H9 (cell line): ENCODE data around the gene ANKRD53. TPM values are rescaled to one million over a fixed set of nuclear protein-coding genes. Genes with fewer than 3 reads are reported as not detected.
"Not testable (repeated sequence)": the region's sequence is repeated elsewhere in the genome, so short reads cannot be mapped to it uniquely, and the experiment has no call there.

ENCODE experiments used
- DNase-seq: peaks from one replicate; pipeline ENCODE4 v3.0.0-alpha.2; 2017
- H2AFZ ChIP-seq: one replicate; pipeline ENCODE4 v1.6.1; 2013; ENCODE audit warnings: mild to moderate bottlenecking, low read length, control low read depth, moderate library complexity
- H2AK5ac ChIP-seq: 2 replicates; pipeline ENCODE4 v1.6.1; 2013; ENCODE audit warnings: low read length, control low read depth, mixed read lengths; ENCODE audit not compliant: insufficient read length
- H2BK120ac ChIP-seq: one replicate; pipeline ENCODE4 v1.6.1; 2013; ENCODE audit warnings: low read depth, mild to moderate bottlenecking, low read length, control low read depth, inconsistent platforms; ENCODE audit not compliant: poor library complexity, severe bottlenecking
- H2BK12ac ChIP-seq: 2 replicates; pipeline ENCODE4 v1.6.1; 2013; ENCODE audit warnings: low read length, control low read depth, mixed read lengths, low read depth; ENCODE audit not compliant: insufficient read length
- H2BK15ac ChIP-seq: 2 replicates; pipeline ENCODE4 v1.6.1; 2013; ENCODE audit warnings: low read depth, low read length, control low read depth
- H2BK20ac ChIP-seq: one replicate; pipeline ENCODE4 v1.6.1; 2013; ENCODE audit warnings: low read depth, mild to moderate bottlenecking, low read length, control low read depth, inconsistent platforms; ENCODE audit not compliant: poor library complexity, severe bottlenecking
- H2BK5ac ChIP-seq: 2 replicates; pipeline ENCODE4 v1.6.1; 2013; ENCODE audit warnings: low read length, control low read depth, mixed read lengths; ENCODE audit not compliant: insufficient read length
- H3K14ac ChIP-seq: 2 replicates; pipeline ENCODE4 v1.6.1; 2013; ENCODE audit warnings: low read length, control low read depth; ENCODE audit not compliant: insufficient read depth
- H3K18ac ChIP-seq: 2 replicates; pipeline ENCODE4 v1.6.1; 2013; ENCODE audit warnings: low read depth, mild to moderate bottlenecking, mixed read lengths, low read length, control low read depth; ENCODE audit not compliant: insufficient read length
- H3K23ac ChIP-seq: 2 replicates; pipeline ENCODE4 v1.6.1; 2013; ENCODE audit warnings: low read length, control low read depth, mixed read lengths, low read depth; ENCODE audit not compliant: insufficient read length
- H3K23me2 ChIP-seq: 2 replicates; pipeline ENCODE4 v1.6.1; 2013; ENCODE audit warnings: low read depth, mild to moderate bottlenecking, mixed read lengths, low read length, control low read depth; ENCODE audit not compliant: insufficient read length, poor library complexity, severe bottlenecking
- H3K27ac ChIP-seq: 2 replicates; pipeline ENCODE4 v1.5.1; 2013; ENCODE audit warnings: low read length, control low read depth, mixed read lengths, low read depth; ENCODE audit not compliant: insufficient read length
- H3K27me3 ChIP-seq: 2 replicates; pipeline ENCODE4 v1.6.1; 2013; ENCODE audit warnings: low read length, control low read depth, inconsistent platforms; ENCODE audit not compliant: insufficient read depth
- H3K4ac ChIP-seq: 2 replicates; pipeline ENCODE4 v1.6.1; 2013; ENCODE audit warnings: low read depth, mild to moderate bottlenecking, control low read depth, inconsistent platforms, low read length, moderate library complexity
- H3K4me1 ChIP-seq: 2 replicates; pipeline ENCODE4 v1.6.1; 2013; ENCODE audit warnings: low read length, control low read depth, inconsistent platforms; ENCODE audit not compliant: insufficient read depth
- H3K4me2 ChIP-seq: 2 replicates; pipeline ENCODE4 v1.6.1; 2013; ENCODE audit warnings: low read length, control low read depth, mixed read lengths; ENCODE audit not compliant: insufficient read length, insufficient read depth
- H3K56ac ChIP-seq: 2 replicates; pipeline ENCODE4 v1.6.1; 2013; ENCODE audit warnings: low read depth, mild to moderate bottlenecking, mixed read lengths, low read length, control low read depth; ENCODE audit not compliant: insufficient read length
- H3K79me1 ChIP-seq: 2 replicates; pipeline ENCODE4 v1.6.1; 2013; ENCODE audit warnings: low read depth, mild to moderate bottlenecking, moderate library complexity, low read length, control low read depth, inconsistent platforms; ENCODE audit not compliant: insufficient read depth, poor library complexity, severe bottlenecking
- H3K79me2 ChIP-seq: 2 replicates; pipeline ENCODE4 v1.6.1; 2013; ENCODE audit warnings: low read length, control low read depth, inconsistent platforms; ENCODE audit not compliant: insufficient read depth
- H3K9ac ChIP-seq: 2 replicates; pipeline ENCODE4 v1.6.1; 2013; ENCODE audit warnings: low read length, control low read depth, mixed read lengths; ENCODE audit not compliant: insufficient read length; ENCODE audit errors: extremely low read depth
- H3K9me3 ChIP-seq: one replicate; pipeline ENCODE4 v1.6.1; 2013; ENCODE audit warnings: low read depth, low read length, inconsistent platforms; ENCODE audit not compliant: control insufficient read depth
- H3T11ph ChIP-seq: one replicate; pipeline ENCODE4 v1.6.1; 2013; ENCODE audit warnings: mild to moderate bottlenecking, low read length, control low read depth, inconsistent platforms
- H4K20me1 ChIP-seq: one replicate; pipeline ENCODE4 v1.6.1; 2013; ENCODE audit not compliant: control insufficient read depth, insufficient read length, insufficient read depth
- H4K5ac ChIP-seq: 2 replicates; pipeline ENCODE4 v1.6.1; 2013; ENCODE audit warnings: low read depth, mild to moderate bottlenecking, mixed read lengths, low read length, control low read depth; ENCODE audit not compliant: insufficient read length
- H4K8ac ChIP-seq: replicated peaks from 2 replicates; pipeline ENCODE4 v1.6.1; 2013; ENCODE audit warnings: low read length, control low read depth, mixed read lengths, low read depth; ENCODE audit not compliant: insufficient read length
- H4K91ac ChIP-seq: 2 replicates; pipeline ENCODE4 v1.6.1; 2013; ENCODE audit warnings: low read depth, mild to moderate bottlenecking, moderate library complexity, mixed read lengths, low read length, control low read depth; ENCODE audit not compliant: insufficient read length
- H3K27ac Mint-ChIP-seq, 3 experiments: 2 replicates in 2 of 3; 3 replicates in 1 of 3; pipeline ENCODE4 v1.8.0; 2020 to 2021; ENCODE audit warnings: mixed read lengths in 3 of 3, mild to moderate bottlenecking in 1 of 3, moderate library complexity in 1 of 3
- H3K27me3 Mint-ChIP-seq: 2 replicates; pipeline ENCODE4 v1.8.0; 2021; ENCODE audit warnings: low read depth, mild to moderate bottlenecking, moderate library complexity, mixed read lengths
- H3K36me3 Mint-ChIP-seq, 3 experiments: 2 replicates in 2 of 3; 3 replicates in 1 of 3; pipeline ENCODE4 v1.8.0; 2020 to 2021; ENCODE audit warnings: low read depth in 3 of 3, mixed read lengths in 3 of 3; ENCODE audit not compliant: insufficient read depth in 1 of 3
- H3K4me1 Mint-ChIP-seq, 2 experiments: 2 replicates each; pipeline ENCODE4 v1.8.0; 2020; ENCODE audit warnings: mixed read lengths in 2 of 2
- H3K4me3 Mint-ChIP-seq, 2 experiments: 2 replicates in 1 of 2; 3 replicates in 1 of 2; pipeline ENCODE4 v1.8.0; 2020 to 2021; ENCODE audit warnings: mild to moderate bottlenecking in 2 of 2, mixed read lengths in 2 of 2, moderate library complexity in 1 of 2
- H3K9me3 Mint-ChIP-seq, 2 experiments: 2 replicates in 1 of 2; 3 replicates in 1 of 2; pipeline ENCODE4 v1.8.0; 2020; ENCODE audit warnings: mild to moderate bottlenecking in 2 of 2, mixed read lengths in 2 of 2, moderate library complexity in 1 of 2
- CTCF ChIP-seq: fragments of 200-600 bp; sonication (generic); conservative IDR thresholded peaks from 3 replicates; pipeline ENCODE4 v1.8.0; 2021; ENCODE audit warnings: antibody characterized with exemption, mild to moderate bottlenecking
- WGBS: extraction: QIAGEN DNeasy Blood & Tissue Kit; methylation state at CpG from one replicate; pipeline ENCODE4 v1.1.7; 2013; ENCODE audit warnings: missing lambda C conversion rate, low lambda C conversion rate, mixed read lengths; ENCODE audit not compliant: insufficient read length; ENCODE audit errors: extremely low coverage; 5-methylcytosine and 5-hydroxymethylcytosine counted together
- total RNA-seq: library from RNA; stranded (reverse); gene quantifications from 2 replicates; pipeline ENCODE4 v1.2.1, GENCODE V29; 2021

ANKRD53 gene
- total RNA-seq, 1 experiment from 2014 or later: 0.28 TPM

- no peaks in the 10 kb centered on the region for H4K20me1 ChIP-seq
- Mint-ChIP-seq H3K36me3 (peaks cover 3 to 6% (median 4%) of the 10 kb centered on the region in 3 experiments; a peak in 4 of 7 replicates), H3K4me3 (peak overlapping the region; percentile 73 to 86), H3K27me3 (peaks cover 25% of the 10 kb centered on the region), H3K4me1 (peaks cover 12% of the 10 kb centered on the region in 2 experiments), H3K27ac (no peak overlapping the region), H3K9me3 (no peaks in the 10 kb centered on the region)
- H3K14ac ChIP-seq: no peak overlapping the region
- H3K79me2 ChIP-seq: 0 out of 2 replicates have a peak, but pooled peaks cover 3% of the 10 kb centered on the region
- peak; percentile 52 for DNase-seq
- no peak overlapping the region for H3K18ac ChIP-seq
- H3K23ac ChIP-seq: no peak overlapping the region
- no CpG with 5 or more reads among the region's 11 CpGs for WGBS
- H3T11ph ChIP-seq: no peak overlapping the region
- peak overlapping the region; percentile 65 for H2AFZ ChIP-seq
- peaks cover 13% of the 10 kb centered on the region for H3K23me2 ChIP-seq
- no peak overlapping the region for H3K56ac ChIP-seq
- no peak overlapping the region for H2BK15ac ChIP-seq
- H2BK20ac ChIP-seq: no peak overlapping the region
- H4K91ac ChIP-seq: no peak overlapping the region
- no peak overlapping the region for H3K27ac ChIP-seq
- H3K4me2 ChIP-seq: peak overlapping the region; percentile 90
- H3K9me3 ChIP-seq: no peaks in the 10 kb centered on the region
- H2BK12ac ChIP-seq: no peak overlapping the region
- no peaks in the 10 kb centered on the region for H3K27me3 ChIP-seq
- H3K9ac ChIP-seq: peak overlapping the region; percentile 25
- no peak overlapping the region for H4K5ac ChIP-seq
- TF ChIP-seq CTCF: peak; percentile 57
- H3K79me1 ChIP-seq: no peaks in the 10 kb centered on the region
- no peak overlapping the region for H4K8ac ChIP-seq
- H2AK5ac ChIP-seq: no peak overlapping the region
- no peaks in the 10 kb centered on the region for H3K4me1 ChIP-seq
- H2BK120ac ChIP-seq: no peak overlapping the region
- H2BK5ac ChIP-seq: no peak overlapping the region
- H3K4ac ChIP-seq: no peak overlapping the region
Observed at GRCh38 chr2:70995426-70995729, 16.9 kb downstream of the ANKRD53 start.

- H2BK5ac ChIP-seq, H3K4ac ChIP-seq, H2BK15ac ChIP-seq, H2AK5ac ChIP-seq, H2BK120ac ChIP-seq, H3K27ac Mint-ChIP-seq, H3K56ac ChIP-seq, H3K18ac ChIP-seq, H3K9me3 ChIP-seq, H3K4me3 Mint-ChIP-seq, H2AFZ ChIP-seq, H3K79me2 ChIP-seq, DNase-seq, H3K14ac ChIP-seq, H2BK20ac ChIP-seq, H3K9me3 Mint-ChIP-seq, H2BK12ac ChIP-seq, H3K27me3 ChIP-seq, H3K23ac ChIP-seq, H3K36me3 Mint-ChIP-seq, H3T11ph ChIP-seq, H3K27ac ChIP-seq, H4K8ac ChIP-seq, H4K5ac ChIP-seq, H4K91ac ChIP-seq, H3K4me1 ChIP-seq, H3K79me1 ChIP-seq, H3K9ac ChIP-seq, H4K20me1 ChIP-seq, H3K4me2 ChIP-seq: not testable (repeated sequence)
- no CpG with 5 or more reads among the region's 4 CpGs for WGBS
- Mint-ChIP-seq H3K27me3 (peaks cover 30% of the 10 kb centered on the region), H3K4me1 (peaks cover 20 to 22% of the 10 kb centered on the region in 2 experiments)
- H3K23me2 ChIP-seq: peaks cover 17% of the 10 kb centered on the region
Observed at GRCh38 chr2:70998885-70999284, 20.5 kb downstream of the ANKRD53 start.
